Measurements from ENCODE around the gene PRAMEF27. TPM values are rescaled to one million over a fixed set of nuclear protein-coding genes. Genes with fewer than 3 reads are reported as not detected.
"Not testable (repeated sequence)": the region's sequence is repeated elsewhere in the genome, so short reads cannot be mapped to it uniquely, and the experiment has no call there.

The PRAMEF27 gene
- not detected for total RNA-seq (2021; ENCODE audit: unreplicated experiment)
- not detected for polyA plus RNA-seq (2012; ENCODE audit: insufficient read length)
- not detected for Bru-seq, nascent RNA
- BruChase-seq, experiment 1, labeled RNA remaining after a 2-hour chase: not detected
- BruChase-seq, experiment 2, labeled RNA remaining after a 6-hour chase: not detected
- long read RNA-seq: 0 reads

GRCh38 chr1:13056475-13056874 lies at the start of gene PRAMEF27:
Gene PRAMEF27, minus strand, starts transcription at chr1:13056575. Its CDS starts 2,916 bp downstream, at chr1:13053659.
- H3K4me1 ChIP-seq (ENCODE audit: control insufficient read depth, insufficient read depth, low read length); POLR2A ChIA-PET; H3K27ac ChIP-seq (ENCODE audit: low read length); intact Hi-C loops (cut with micrococcal nuclease; ENCODE audit: unreplicated experiment); H3K36me3 ChIP-seq (ENCODE audit: control insufficient read depth, insufficient read depth, low read length); in situ Hi-C loops (cut with HindIII; ENCODE audit: low pct_unique_long_range_greater_than_20kb, low sequenced_read_pairs); BruUV-seq (replicated peaks); H3K4me3 ChIP-seq (ENCODE audit: low read depth in 2 of 2, low read length in 2 of 2); DNase-seq (ENCODE audit: low read depth, low spot score); CTCF ChIA-PET; H3K27me3 ChIP-seq (ENCODE audit: control insufficient read depth, insufficient read depth, low read length); ATAC-seq; H3K9me3 ChIP-seq (ENCODE audit: control insufficient read depth, insufficient read depth, low read depth, low read length): not testable (repeated sequence)

GRCh38 chr1:13070474-13070873 lies 14.1 kb upstream of the PRAMEF27 start, which contains the start of gene PRAMEF25:
Gene PRAMEF25, plus strand, starts transcription at chr1:13070774. Its CDS starts 2,920 bp downstream, at chr1:13073694.
- H3K9me3 ChIP-seq (ENCODE audit: control insufficient read depth, insufficient read depth, low read depth, low read length); DNase-seq (ENCODE audit: low read depth, low spot score); H3K36me3 ChIP-seq (ENCODE audit: control insufficient read depth, insufficient read depth, low read length); H3K4me1 ChIP-seq (ENCODE audit: control insufficient read depth, insufficient read depth, low read length); in situ Hi-C loops (cut with HindIII; ENCODE audit: low pct_unique_long_range_greater_than_20kb, low sequenced_read_pairs); intact Hi-C loops (cut with micrococcal nuclease; ENCODE audit: unreplicated experiment); H3K4me3 ChIP-seq (ENCODE audit: low read depth in 2 of 2, low read length in 2 of 2); H3K27ac ChIP-seq (ENCODE audit: low read length); BruUV-seq (replicated peaks); ATAC-seq; H3K27me3 ChIP-seq (ENCODE audit: control insufficient read depth, insufficient read depth, low read length); POLR2A ChIA-PET; CTCF ChIA-PET: not testable (repeated sequence)

GRCh38 chr1:13019846-13020245 lies 36.5 kb downstream of the PRAMEF27 start:
- H3K9me3 ChIP-seq (ENCODE audit: control insufficient read depth, insufficient read depth, low read depth, low read length); intact Hi-C loops (cut with micrococcal nuclease; ENCODE audit: unreplicated experiment); in situ Hi-C loops (cut with HindIII; ENCODE audit: low pct_unique_long_range_greater_than_20kb, low sequenced_read_pairs): not testable (repeated sequence)

GRCh38 chr1:13011932-13012331 lies 44.4 kb downstream of the PRAMEF27 start:
- POLR2A ChIA-PET; in situ Hi-C loops (cut with HindIII; ENCODE audit: low pct_unique_long_range_greater_than_20kb, low sequenced_read_pairs); H3K9me3 ChIP-seq (ENCODE audit: control insufficient read depth, insufficient read depth, low read depth, low read length); H3K36me3 ChIP-seq (ENCODE audit: control insufficient read depth, insufficient read depth, low read length); intact Hi-C loops (cut with micrococcal nuclease; ENCODE audit: unreplicated experiment); DNase-seq (ENCODE audit: low read depth, low spot score); ATAC-seq; H3K4me1 ChIP-seq (ENCODE audit: control insufficient read depth, insufficient read depth, low read length); H3K27me3 ChIP-seq (ENCODE audit: control insufficient read depth, insufficient read depth, low read length); BruUV-seq (replicated peaks); H3K27ac ChIP-seq (ENCODE audit: low read length); H3K4me3 ChIP-seq (ENCODE audit: low read depth in 2 of 2, low read length in 2 of 2); CTCF ChIA-PET: not testable (repeated sequence)

More at GRCh38 chr1:13019846-13020245, 36.5 kb downstream of the PRAMEF27 start:
- H3K4me1 ChIP-seq (ENCODE audit: control insufficient read depth, insufficient read depth, low read length); CTCF ChIA-PET; BruUV-seq (replicated peaks); H3K27ac ChIP-seq (ENCODE audit: low read length); POLR2A ChIA-PET; H3K27me3 ChIP-seq (ENCODE audit: control insufficient read depth, insufficient read depth, low read length); DNase-seq (ENCODE audit: low read depth, low spot score); H3K36me3 ChIP-seq (ENCODE audit: control insufficient read depth, insufficient read depth, low read length); ATAC-seq; H3K4me3 ChIP-seq (ENCODE audit: low read depth in 2 of 2, low read length in 2 of 2): not testable (repeated sequence)

GRCh38 chr1:13009348-13009747 lies 47.0 kb downstream of the PRAMEF27 start:
- in situ Hi-C loops (cut with HindIII; ENCODE audit: low pct_unique_long_range_greater_than_20kb, low sequenced_read_pairs); H3K36me3 ChIP-seq (ENCODE audit: control insufficient read depth, insufficient read depth, low read length); H3K27me3 ChIP-seq (ENCODE audit: control insufficient read depth, insufficient read depth, low read length); intact Hi-C loops (cut with micrococcal nuclease; ENCODE audit: unreplicated experiment); DNase-seq (ENCODE audit: low read depth, low spot score); ATAC-seq; H3K9me3 ChIP-seq (ENCODE audit: control insufficient read depth, insufficient read depth, low read depth, low read length); CTCF ChIA-PET; H3K4me3 ChIP-seq (ENCODE audit: low read depth in 2 of 2, low read length in 2 of 2); BruUV-seq (replicated peaks); H3K27ac ChIP-seq (ENCODE audit: low read length); POLR2A ChIA-PET; H3K4me1 ChIP-seq (ENCODE audit: control insufficient read depth, insufficient read depth, low read length): not testable (repeated sequence)

- H3K27me3 ChIP-seq (ENCODE audit: control insufficient read depth, insufficient read depth, low read length); POLR2A ChIA-PET; intact Hi-C loops (cut with micrococcal nuclease; ENCODE audit: unreplicated experiment); CTCF ChIA-PET; H3K9me3 ChIP-seq (ENCODE audit: control insufficient read depth, insufficient read depth, low read depth, low read length); H3K27ac ChIP-seq (ENCODE audit: low read length); BruUV-seq (replicated peaks); H3K4me1 ChIP-seq (ENCODE audit: control insufficient read depth, insufficient read depth, low read length); DNase-seq (ENCODE audit: low read depth, low spot score); in situ Hi-C loops (cut with HindIII; ENCODE audit: low pct_unique_long_range_greater_than_20kb, low sequenced_read_pairs); H3K4me3 ChIP-seq (ENCODE audit: low read depth in 2 of 2, low read length in 2 of 2); H3K36me3 ChIP-seq (ENCODE audit: control insufficient read depth, insufficient read depth, low read length): not testable (repeated sequence)
- peak; percentile 58; the same call in 1 of the 2 replicates for ATAC-seq
Measured at GRCh38 chr1:13005732-13006131, 50.6 kb downstream of the PRAMEF27 start.
